ENCODE results near the gene KNCN. TPM values are rescaled to one million over a fixed set of nuclear protein-coding genes. Genes with fewer than 3 reads are reported as not detected.

Gene KNCN
- total and polyA plus RNA-seq, 10 of the 15 experiments (the other 5 are each of a cell fraction or from before 2014, with no cell fraction given): not detected

DNA sequence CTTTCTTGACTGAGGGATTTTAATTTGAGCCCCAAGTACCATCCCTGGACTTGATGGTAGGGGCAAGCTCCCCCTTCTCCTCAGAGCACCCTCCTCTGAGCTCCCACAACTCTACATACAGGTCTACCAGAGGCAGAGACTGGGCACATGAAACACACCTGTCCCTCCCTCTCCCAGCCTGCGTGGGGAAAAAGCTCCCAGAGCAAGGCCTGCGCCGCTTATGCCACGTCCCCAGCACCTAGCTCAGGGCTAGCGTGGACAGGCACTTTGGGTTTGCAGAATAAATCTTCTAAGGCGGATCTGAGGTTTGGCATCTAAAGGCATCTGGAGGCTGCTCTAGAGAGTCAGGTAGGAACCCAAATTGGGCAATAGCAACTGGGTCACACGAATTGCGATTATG is 7.5 kb upstream of the KNCN start:
- ChIA-PET SMC1A (ENCODE audit: uncharacterized antibody, unreplicated experiment) (no interaction called here), RAD21 (ENCODE audit: unreplicated experiment) (no interaction called here), CTCF (interaction anchor here (1.6 kb wide), 1 partner anchor 10 kb away, joined by 4 read pairs; no protein-coding TSS in a partner anchor), POLR2A (no interaction called here)
- TF ChIP-seq HDAC2 (IDR thresholded peaks at IDR 0.05) (no peak), SUZ12 (IDR thresholded peaks at IDR 0.05; ENCODE audit: unreplicated experiment) (no peak)
- H3K79me2 ChIP-seq (ENCODE audit: control insufficient read depth, insufficient read depth, low read length): no peaks in the 10 kb centered on the region
- no peak overlapping the region for H3K27ac ChIP-seq (ENCODE audit: control insufficient read depth, insufficient read depth)
- FAIRE-seq: no peak
- intact Hi-C loops (cut with micrococcal nuclease; ENCODE audit: unreplicated experiment) (no loop called here), in situ Hi-C loops (cut with MboI) (no loop called here)
- no peaks in the 10 kb centered on the region for H3K4me1 ChIP-seq (ENCODE audit: control insufficient read depth, insufficient read depth, low read length)
- no peak overlapping the region for H3K4me2 ChIP-seq (ENCODE audit: control insufficient read depth, insufficient read depth)
- no peak overlapping the region for H3K9ac ChIP-seq (ENCODE audit: control insufficient read depth, insufficient read depth, low read length)
- 87% methylated on average over 8 of the region's 8 CpGs for WGBS (ENCODE audit: insufficient coverage, insufficient replicate concordance, low lambda C conversion rate, missing lambda C conversion rate)
- peaks cover 0 to 5% of the 10 kb centered on the region in 2 experiments; a peak in 3 of 4 replicates for H3K36me3 ChIP-seq (ENCODE audit: control insufficient read depth in 2 of 2, insufficient read depth in 2 of 2, low read length in 1 of 2)
- H3K27me3 ChIP-seq (replicated peaks in 1 of 2; ENCODE audit: control insufficient read depth in 2 of 2, insufficient read depth in 2 of 2, low read length in 1 of 2): no peaks in the 10 kb centered on the region
- ATAC-seq: no peak
- no peak overlapping the region for H2AFZ ChIP-seq (ENCODE audit: control insufficient read depth, low read depth, low read length)
- H3K9me3 ChIP-seq (replicated peaks; ENCODE audit: control insufficient read depth, insufficient read depth, low read length): no peaks in the 10 kb centered on the region
- no TSS peak for BruUV-seq (replicated peaks)
- no peak for DNase-seq (ENCODE audit: low read depth, low spot score)
- no peak overlapping the region for H3K4me3 ChIP-seq
- no peaks in the 10 kb centered on the region for H4K20me1 ChIP-seq (ENCODE audit: control insufficient read depth, insufficient read depth)

DNA sequence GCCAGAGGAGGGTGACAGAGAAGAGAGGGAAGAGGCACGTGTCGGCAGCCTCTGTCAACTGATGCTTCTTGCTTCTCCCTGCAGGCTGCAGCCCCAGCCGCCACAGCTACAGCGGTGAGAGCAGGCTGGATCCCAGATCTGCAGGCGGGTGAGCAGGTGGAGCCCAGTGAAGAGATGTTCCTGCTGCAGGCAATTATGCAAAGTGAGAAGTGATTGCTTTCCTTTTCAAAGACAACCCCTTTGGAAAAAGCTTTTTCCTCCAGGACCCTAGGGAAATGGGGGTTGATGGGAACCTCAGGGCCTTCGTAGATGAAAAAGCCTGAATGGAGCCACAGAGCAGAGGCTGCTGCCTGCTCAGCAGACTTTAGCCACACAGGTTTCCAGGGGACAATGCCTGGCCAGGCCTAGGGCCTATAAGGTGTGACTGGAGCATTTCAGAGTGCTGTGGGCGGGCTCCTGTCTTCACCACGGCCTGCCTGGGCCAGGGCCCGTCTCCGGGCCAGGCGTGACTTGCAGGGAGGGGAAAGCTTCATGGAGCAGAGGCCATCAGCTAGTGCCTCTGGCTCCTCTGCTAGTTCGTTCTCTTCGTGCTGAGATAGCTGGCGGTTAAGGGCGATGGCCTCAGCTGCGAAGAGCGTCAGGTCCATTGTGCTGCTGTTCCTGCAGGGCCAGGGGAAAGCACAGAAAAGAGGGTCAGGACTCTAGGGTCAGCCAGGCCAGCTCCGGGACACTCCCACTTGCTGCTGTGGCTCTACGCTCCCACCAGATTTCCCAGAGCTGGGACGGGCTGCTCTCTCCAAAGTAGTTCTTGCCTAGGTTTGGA is 6.9 kb upstream of the KNCN start:
- no peaks in the 10 kb centered on the region for H4K20me1 ChIP-seq (ENCODE audit: control insufficient read depth, insufficient read depth)
- SMC1A ChIA-PET (ENCODE audit: uncharacterized antibody, unreplicated experiment): no interaction called here
- 97% methylated on average over 18 of the region's 20 CpGs for WGBS (ENCODE audit: insufficient coverage, insufficient replicate concordance, low lambda C conversion rate, missing lambda C conversion rate)
- no peak overlapping the region for H3K4me2 ChIP-seq (ENCODE audit: control insufficient read depth, insufficient read depth)
- no peak overlapping the region for H2AFZ ChIP-seq (ENCODE audit: control insufficient read depth, low read depth, low read length)
- POLR2A ChIA-PET: no interaction called here
- CTCF ChIA-PET: interaction anchor here (1.6 kb wide), 1 partner anchor 10 kb away, joined by 4 read pairs; no protein-coding TSS in a partner anchor
- H3K27me3 ChIP-seq (replicated peaks in 1 of 2; ENCODE audit: control insufficient read depth in 2 of 2, insufficient read depth in 2 of 2, low read length in 1 of 2): no peaks in the 10 kb centered on the region
- H3K79me2 ChIP-seq (ENCODE audit: control insufficient read depth, insufficient read depth, low read length): no peaks in the 10 kb centered on the region
- intact Hi-C loops (cut with micrococcal nuclease; ENCODE audit: unreplicated experiment): no loop called here
- in situ Hi-C loops (cut with MboI): no loop called here
- ATAC-seq (no peak), FAIRE-seq (no peak), DNase-seq (ENCODE audit: low read depth, low spot score) (no peak)
- no peak overlapping the region for H3K9ac ChIP-seq (ENCODE audit: control insufficient read depth, insufficient read depth, low read length)
- no peaks in the 10 kb centered on the region for H3K4me1 ChIP-seq (ENCODE audit: control insufficient read depth, insufficient read depth, low read length)
- H3K9me3 ChIP-seq (replicated peaks; ENCODE audit: control insufficient read depth, insufficient read depth, low read length): no peaks in the 10 kb centered on the region
- peaks cover 0 to 5% of the 10 kb centered on the region in 2 experiments; a peak in 3 of 4 replicates for H3K36me3 ChIP-seq (ENCODE audit: control insufficient read depth in 2 of 2, insufficient read depth in 2 of 2, low read length in 1 of 2)
- BruUV-seq (replicated peaks): no TSS peak
- H3K27ac ChIP-seq (ENCODE audit: control insufficient read depth, insufficient read depth): no peak overlapping the region
- no peak for TF ChIP-seq JUND (IDR thresholded peaks at IDR 0.05; ENCODE audit: low read depth, low read length)
- TF ChIP-seq SUZ12 (IDR thresholded peaks at IDR 0.05; ENCODE audit: unreplicated experiment): no peak
- TF ChIP-seq MYB (IDR thresholded peaks at IDR 0.05; ENCODE audit: borderline replicate concordance, low read depth, low read length): no peak
- TF ChIP-seq SIN3A (IDR thresholded peaks at IDR 0.05; ENCODE audit: low read depth, low read length): no peak
- no peak for TF ChIP-seq PAX5 (IDR thresholded peaks at IDR 0.05; ENCODE audit: borderline replicate concordance, low read depth, low read length)
- no peak overlapping the region for H3K4me3 ChIP-seq
- RAD21 ChIA-PET (ENCODE audit: unreplicated experiment): no interaction called here
